HepG2 (cell line): ENCODE data around the gene METTL13. TPM values are rescaled to one million over a fixed set of nuclear protein-coding genes. Genes with fewer than 3 reads are reported as not detected.

Experiments
- ATAC-seq: fragments of 200-7000 bp; cut with Tn5 transposase; 3 replicates; pipeline ENCODE4 v1.9.1; 2020; ENCODE audit warnings: mild to moderate bottlenecking, moderate library complexity
- BruUV-seq: library from RNA; stranded (reverse); fragments of 400-500 nt; replicated peaks from 2 replicates; lab custom pipeline; 2021; lab: Mats Ljungman, UMichigan
- CTCF ChIA-PET: fragments of 300-600 bp; formaldehyde crosslinking; extraction: SDS; loops from one replicate; lab custom pipeline; 2021; ENCODE audit warnings: low total read pairs, inconsistent platforms, low intra/inter-chr PET ratio; lab: Yijun Ruan, JAX
- POLR2A ChIA-PET: fragments of 350-600 bp; sonication (Branson Sonifier 250); formaldehyde crosslinking; loops from one replicate; lab custom pipeline; 2020; ENCODE audit warnings: antibody characterized with exemption, inconsistent platforms; lab: Yijun Ruan, JAX
- DNase-seq: peaks from one replicate; pipeline ENCODE4 v3.0.0-alpha.2; 2015; ENCODE audit warnings: low spot score
- FAIRE-seq: peaks from 3 replicates; lab custom pipeline; 2011; peaks lifted over from hg19 to GRCh38; lab: Jason Lieb, UNC
- H2AFZ ChIP-seq: one replicate; pipeline ENCODE4 v1.6.1; 2011; ENCODE audit warnings: low read length, inconsistent platforms
- H3K27ac ChIP-seq: fragments of 300-600 bp; 3 replicates; pipeline ENCODE4 v1.8.0; 2011; ENCODE audit warnings: mixed run types, mild to moderate bottlenecking, mixed read lengths, low read length, inconsistent platforms; ENCODE audit not compliant: insufficient read depth; ENCODE audit errors: extremely low read length
- H3K27me3 ChIP-seq, 2 experiments: fragments of 200-600 bp in 1 of 2; 2 replicates in 1 of 2; 3 replicates in 1 of 2; pipeline versions ENCODE4 v1.6.0 to v1.8.0; 2011; ENCODE audit warnings: low read length in 2 of 2, mild to moderate bottlenecking in 2 of 2, moderate library complexity in 2 of 2, inconsistent platforms in 1 of 2; ENCODE audit not compliant: insufficient read depth in 2 of 2, control insufficient read depth in 1 of 2
- H3K36me3 ChIP-seq, 2 experiments: fragments of 200-600 bp in 1 of 2; replicated peaks in 1 of 2; 2 replicates in 1 of 2; 3 replicates in 1 of 2; pipeline versions ENCODE4 v1.5.1 to v1.8.0; 2011; ENCODE audit warnings: low read length in 2 of 2, inconsistent platforms in 1 of 2; ENCODE audit not compliant: insufficient read depth in 2 of 2, control insufficient read depth in 1 of 2
- H3K4me1 ChIP-seq: 2 replicates; pipeline ENCODE4 v1.5.1; 2012; ENCODE audit warnings: low read length, inconsistent platforms; ENCODE audit not compliant: insufficient read depth
- H3K4me2 ChIP-seq: 2 replicates; pipeline ENCODE4 v1.6.0; 2011; ENCODE audit warnings: low read depth, low read length, inconsistent platforms
- H3K4me3 ChIP-seq, 3 experiments: fragments of 200-600 bp in 1 of 3; sonication (generic), shearing (Covaris generic) in 1 of 3; replicated peaks in 1 of 3; 2 replicates each; pipeline ENCODE4 v1.5.1; 2011 to 2016; ENCODE audit warnings: low read length in 3 of 3, inconsistent platforms in 2 of 3, low read depth in 2 of 3, mild to moderate bottlenecking in 2 of 3, control low read depth in 1 of 3, mixed read lengths in 1 of 3; ENCODE audit not compliant: insufficient read depth in 1 of 3
- H3K79me2 ChIP-seq: one replicate; pipeline ENCODE4 v1.6.1; 2011; ENCODE audit warnings: low read length, inconsistent platforms; ENCODE audit not compliant: insufficient read depth
- H3K9ac ChIP-seq: 2 replicates; pipeline ENCODE4 v1.6.0; 2011; ENCODE audit warnings: mild to moderate bottlenecking, low read depth, low read length, inconsistent platforms; ENCODE audit not compliant: insufficient read depth
- H3K9me3 ChIP-seq: 2 replicates; pipeline ENCODE4 v1.5.1; 2012; ENCODE audit warnings: mild to moderate bottlenecking, low read length
- H4K20me1 ChIP-seq: 2 replicates; pipeline ENCODE4 v1.6.0; 2011; ENCODE audit warnings: inconsistent platforms, mild to moderate bottlenecking, low read length, moderate library complexity; ENCODE audit not compliant: insufficient read depth
- ADNP ChIP-seq: sonication (generic); formaldehyde crosslinking; IDR thresholded peaks from 2 replicates; pipeline ENCODE4 v1.4.0; 2020; ENCODE audit warnings: missing genetic modification reagents
- ARNT2 ChIP-seq: sonication (generic); formaldehyde crosslinking; IDR thresholded peaks from 2 replicates; pipeline ENCODE4 v1.8.0; 2022; ENCODE audit warnings: mild to moderate bottlenecking, low read depth, missing genetic modification reagents, moderate library complexity
- PHF21A ChIP-seq: sonication (generic); formaldehyde crosslinking; IDR thresholded peaks from 2 replicates; pipeline ENCODE4 v1.5.0; 2020; ENCODE audit warnings: mild to moderate bottlenecking, missing genetic modification reagents
- YY1 ChIP-seq: IDR thresholded peaks from 2 replicates; pipeline ENCODE4 v1.6.1; 2011; ENCODE audit warnings: low read length, low read depth, moderate library complexity, mild to moderate bottlenecking; ENCODE audit not compliant: insufficient read depth, insufficient replicate concordance
- ZNF644 ChIP-seq: IDR thresholded peaks from 2 replicates; pipeline ENCODE4 v1.6.1; 2016; ENCODE audit warnings: low read depth
- ZNF691 ChIP-seq: sonication (generic); formaldehyde crosslinking; IDR thresholded peaks from 2 replicates; pipeline ENCODE4 v1.4.0; 2020; ENCODE audit warnings: missing genetic modification reagents, low read depth, mild to moderate bottlenecking, borderline replicate concordance
- WGBS: methylation state at CpG from one replicate; pipeline ENCODE4 v1.1.6; 2017; ENCODE audit warnings: low lambda C conversion rate; 5-methylcytosine and 5-hydroxymethylcytosine counted together
- in situ Hi-C: cut with HindIII; loops from 2 replicates; pipeline ENCODE4 v1.10.0; 2017; ENCODE audit warnings: low pct_unique_long_range_greater_than_20kb; ENCODE audit not compliant: extremely low pct_ligation_motif_present
- intact Hi-C: fragments of 100-400 bp; cut with micrococcal nuclease; formaldehyde crosslinking; loops from one replicate; pipeline ENCODE4 v1.10.0; 2022; ENCODE audit not compliant: unreplicated experiment
- polyA plus RNA-seq, 8 experiments: library from polyadenylated mRNA; depleted of rRNA in 3 of 8; stranded (reverse) in 7 of 8; unstranded in 1 of 8; fragments of >200 nt; fragmentation: Illumina TruSeq in 4 of 8; extraction: Trizol in 4 of 8; gene quantifications; 2 replicates each; pipeline versions ENCODE4 v1.2.1 to v1.2.3, GENCODE V29; 2011 to 2016; ENCODE audit warnings: low read depth in 4 of 8, missing spikeins in 1 of 8, mixed read lengths in 1 of 8; ENCODE audit not compliant: insufficient read depth in 1 of 8
- total RNA-seq, 5 experiments: library from RNA; depleted of rRNA; stranded (reverse); fragments of >200 nt; fragmentation: Illumina TruSeq; extraction: Trizol; gene quantifications; 2 replicates each; pipeline ENCODE4 v1.2.3, GENCODE V29; 2016; ENCODE audit warnings: low read depth in 1 of 5

Gene METTL13
- total and polyA plus RNA-seq, 2 of the 13 experiments (the other 11 are each of a cell fraction or from before 2014, with no cell fraction given), result 18.6 to 22.8 TPM

- TF ChIP-seq ZNF691 (no peak), PHF21A (CRISPR knock-in tag) (no peak), YY1 (no peak), ADNP (no peak), ARNT2 (CRISPR knock-in tag) (no peak)
- TF ChIP-seq, all 625 proteins: peak for 0
Measured at GRCh38 chr1:171805395-171806115, 24.1 kb downstream of the METTL13 start (continued).

- Histone ChIP-seq H4K20me1 (no peaks in the 10 kb centered on the region), H3K9me3 (no peaks in the 10 kb centered on the region), H3K27ac (no peak overlapping the region), H3K4me1 (no peaks in the 10 kb centered on the region), H3K79me2 (no peaks in the 10 kb centered on the region), H3K4me3 (no peak overlapping the region), H3K36me3 (no peaks in the 10 kb centered on the region), H3K9ac (no peak overlapping the region), H3K4me2 (no peak overlapping the region), H3K27me3 (no peaks in the 10 kb centered on the region), H2AFZ (no peak overlapping the region)
- ChIA-PET CTCF (no interaction called here), POLR2A (no interaction called here)
- 20% methylated on average over 4 of the region's 4 CpGs for WGBS
- in situ Hi-C loops, result no loop called here
- FAIRE-seq (no peak), DNase-seq (no peak), ATAC-seq (no peak)
- BruUV-seq, result no TSS peak
- intact Hi-C loops, result no loop called here
- no peak for TF ChIP-seq ZNF644 (CRISPR knock-in tag)
Measured at GRCh38 chr1:171807556-171807955, 26.1 kb downstream of the METTL13 start.
